Keratinocyte (primary cell): ENCODE data around the gene ACHE. TPM values are rescaled to one million over a fixed set of nuclear protein-coding genes. Genes with fewer than 3 reads are reported as not detected.

Source experiments
- DNase-seq: peaks from one replicate; pipeline ENCODE4 v3.0.0-alpha.2; 2011; ENCODE audit warnings: low read depth, missing footprints, low spot score
- FAIRE-seq: peaks from 2 replicates; lab custom pipeline; 2011; peaks lifted over from hg19 to GRCh38; lab: Jason Lieb, UNC
- H2AFZ ChIP-seq: 2 replicates; pipeline ENCODE4 v1.6.0; 2012; ENCODE audit warnings: low read length, control low read depth, inconsistent platforms; ENCODE audit not compliant: control insufficient read depth
- H3K27ac ChIP-seq: 2 replicates; pipeline ENCODE4 v1.5.1; 2011; ENCODE audit warnings: low read length; ENCODE audit not compliant: control insufficient read depth, insufficient read depth
- H3K27me3 ChIP-seq: 3 replicates; pipeline ENCODE4 v1.6.0; 2011; ENCODE audit warnings: low read length; ENCODE audit not compliant: control insufficient read depth, insufficient read depth; ENCODE audit errors: extremely low read depth
- H3K36me3 ChIP-seq, 2 experiments: 2 replicates in 1 of 2; 3 replicates in 1 of 2; pipeline ENCODE4 v1.5.1; 2011; ENCODE audit warnings: low read length in 2 of 2, mild to moderate bottlenecking in 1 of 2; ENCODE audit not compliant: control insufficient read depth in 2 of 2, insufficient read depth in 2 of 2; ENCODE audit errors: extremely low read depth in 1 of 2
- H3K4me1 ChIP-seq: 3 replicates; pipeline ENCODE4 v1.5.1; 2011; ENCODE audit warnings: low read length; ENCODE audit not compliant: control insufficient read depth, insufficient read depth; ENCODE audit errors: extremely low read depth
- H3K4me2 ChIP-seq: 3 replicates; pipeline ENCODE4 v1.6.0; 2011; ENCODE audit warnings: low read depth, low read length; ENCODE audit not compliant: control insufficient read depth, insufficient read depth; ENCODE audit errors: extremely low read depth
- H3K4me3 ChIP-seq, 3 experiments: fragments of 200-600 bp in 1 of 3; sonication (generic) in 1 of 3; 2 replicates in 2 of 3; 3 replicates in 1 of 3; pipeline ENCODE4 v1.5.1; 2011 to 2016; ENCODE audit warnings: low read length in 3 of 3, mild to moderate bottlenecking in 3 of 3, control low read depth in 2 of 3, inconsistent platforms in 1 of 3, low read depth in 1 of 3, mixed read lengths in 1 of 3, mixed run types in 1 of 3, moderate library complexity in 1 of 3; ENCODE audit not compliant: control insufficient read depth in 2 of 3, insufficient read depth in 2 of 3; ENCODE audit errors: extremely low read depth in 1 of 3
- H3K79me2 ChIP-seq: 2 replicates; pipeline ENCODE4 v1.6.0; 2012; ENCODE audit warnings: low read length; ENCODE audit not compliant: control insufficient read depth, insufficient read depth
- H3K9ac ChIP-seq: 3 replicates; pipeline ENCODE4 v1.6.0; 2011; ENCODE audit warnings: low read length; ENCODE audit not compliant: control insufficient read depth, insufficient read depth; ENCODE audit errors: extremely low read depth
- H3K9me1 ChIP-seq: 3 replicates; pipeline ENCODE4 v1.6.0; 2011; ENCODE audit warnings: low read length; ENCODE audit not compliant: control insufficient read depth, insufficient read depth; ENCODE audit errors: extremely low read depth
- H3K9me3 ChIP-seq: 2 replicates; pipeline ENCODE4 v1.5.1; 2012; ENCODE audit warnings: low read depth, low read length; ENCODE audit not compliant: control insufficient read depth
- H4K20me1 ChIP-seq: 3 replicates; pipeline ENCODE4 v1.6.0; 2011; ENCODE audit warnings: low read length; ENCODE audit not compliant: control insufficient read depth, insufficient read depth; ENCODE audit errors: extremely low read depth
- CTCF ChIP-seq, 3 experiments: IDR thresholded peaks in 1 of 3; conservative IDR thresholded peaks in 1 of 3; optimal IDR thresholded peaks in 1 of 3; 2 replicates in 2 of 3; 3 replicates in 1 of 3; pipeline versions ENCODE3 to v1.5.1; 2011; ENCODE audit warnings: low read length in 3 of 3, mild to moderate bottlenecking in 3 of 3, moderate library complexity in 2 of 3, control low read depth in 1 of 3, inconsistent platforms in 1 of 3; ENCODE audit not compliant: insufficient read depth in 2 of 3; ENCODE audit errors: extremely low read depth in 1 of 3
- EZH2 ChIP-seq: IDR thresholded peaks from one replicate; pipeline ENCODE4 v1.6.1; 2012; ENCODE audit warnings: inconsistent platforms, mild to moderate bottlenecking, low read length, moderate library complexity
- dilution Hi-C: fragments of 300-500 bp; cut with MboI; formaldehyde crosslinking; loops from one replicate; pipeline ENCODE4 v1.7.0; 2020; ENCODE audit warnings: low sequenced_read_pairs; ENCODE audit not compliant: extremely low pct_ligation_motif_present
- polyA plus RNA-seq, 5 experiments: library from polyadenylated mRNA; depleted of rRNA in 3 of 5; stranded (reverse) in 3 of 5; stranded (forward) in 1 of 5; unstranded in 1 of 5; fragments of >200 nt; gene quantifications; 1 replicate in 1 of 5; 2 replicates in 3 of 5; 3 replicates in 1 of 5; pipeline versions ENCODE4 v1.2.1 to v1.2.3, GENCODE V29; 2011 to 2012; ENCODE audit warnings: missing spikeins in 2 of 5, low read depth in 1 of 5, low replicate concordance in 1 of 5

Gene ACHE
- polyA plus RNA-seq, 1 donor (not counting 4 experiments of a cell fraction or from before 2014, with no cell fraction given): 0.07 TPM

GRCh38 chr7:100902638-100903037 is 7.0 kb upstream of the ACHE start:
- no peak overlapping the region for H3K9ac ChIP-seq
- dilution Hi-C loops: no loop called here
- H3K79me2 ChIP-seq: no peaks in the 10 kb centered on the region
- DNase-seq (no peak), FAIRE-seq (no peak)
- no peak overlapping the region for H3K4me3 ChIP-seq
- H3K27me3 ChIP-seq: peaks cover 10% of the 10 kb centered on the region
- H2AFZ ChIP-seq: no peak overlapping the region
- no peak overlapping the region for H3K27ac ChIP-seq
- no peaks in the 10 kb centered on the region for H3K9me1 ChIP-seq
- H4K20me1 ChIP-seq: no peaks in the 10 kb centered on the region
- H3K36me3 ChIP-seq: no peaks in the 10 kb centered on the region
- no peaks in the 10 kb centered on the region for H3K9me3 ChIP-seq
- no peaks in the 10 kb centered on the region for H3K4me1 ChIP-seq
- H3K4me2 ChIP-seq: no peak overlapping the region
- TF ChIP-seq CTCF (optimal IDR thresholded peaks at IDR 0.05 in 1 of 3, IDR thresholded peaks at IDR 0.05 in 1 of 3, conservative IDR thresholded peaks at IDR 0.05 in 1 of 3; ENCODE audit: extremely low read depth in 1 of 3, insufficient read depth in 2 of 3, low read length in 3 of 3) (no peak), EZH2 (no peak)

DNA sequence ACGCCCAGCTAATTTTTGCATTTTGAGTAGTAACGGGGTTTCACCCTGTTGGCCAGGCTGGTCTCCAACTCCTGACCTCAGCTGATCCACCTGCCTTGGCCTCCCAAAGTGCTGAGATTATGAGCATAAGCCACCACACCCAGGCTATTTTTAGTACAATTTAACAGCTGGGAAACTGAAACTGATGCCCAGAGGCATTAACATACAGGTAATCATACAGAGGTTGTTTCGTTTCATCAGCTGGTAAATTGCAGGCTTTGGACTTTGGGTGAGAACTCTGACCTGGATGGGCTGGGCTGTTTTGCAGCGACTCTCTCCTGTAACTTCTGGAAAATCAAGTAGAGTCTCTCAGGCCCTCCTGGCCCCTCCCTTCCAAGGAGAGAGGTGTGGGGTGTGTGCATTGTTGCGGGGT is 6.2 kb upstream of the ACHE start:
- no peaks in the 10 kb centered on the region for H3K4me1 ChIP-seq
- no peak overlapping the region for H3K4me3 ChIP-seq
- no peak for FAIRE-seq
- H4K20me1 ChIP-seq: no peaks in the 10 kb centered on the region
- H3K9me3 ChIP-seq: no peaks in the 10 kb centered on the region
- DNase-seq: no peak
- TF ChIP-seq EZH2: no peak
- no peak for TF ChIP-seq CTCF (optimal IDR thresholded peaks at IDR 0.05 in 1 of 3, IDR thresholded peaks at IDR 0.05 in 1 of 3, conservative IDR thresholded peaks at IDR 0.05 in 1 of 3; ENCODE audit: extremely low read depth in 1 of 3, insufficient read depth in 2 of 3, low read length in 3 of 3)
- no peaks in the 10 kb centered on the region for H3K36me3 ChIP-seq
- peaks cover 16% of the 10 kb centered on the region for H3K27me3 ChIP-seq
- H3K27ac ChIP-seq: no peak overlapping the region
- dilution Hi-C loops: no loop called here
- H3K79me2 ChIP-seq: no peaks in the 10 kb centered on the region
- H3K4me2 ChIP-seq: no peak overlapping the region
- H3K9me1 ChIP-seq: no peaks in the 10 kb centered on the region
- no peak overlapping the region for H2AFZ ChIP-seq
- H3K9ac ChIP-seq: no peak overlapping the region
